OCI-M2 (cell line): Measurements from ENCODE around the gene RGS7.
"Not testable (repeated sequence)": the region's sequence is repeated elsewhere in the genome, so short reads cannot be mapped to it uniquely, and the experiment has no call there.

ENCODE experiments used
- DNase-seq: peaks from one replicate; lab custom pipeline; 2025; ENCODE audit not compliant: unreplicated experiment; lab: John Stamatoyannopoulos, UW

RGS7 gene

GRCh38 chr1:241332037-241332409 lies 25.0 kb downstream of the RGS7 start:
- no peak for DNase-seq

GRCh38 chr1:241331328-241332036 lies 25.5 kb downstream of the RGS7 start:
- no peak for DNase-seq

- no peak for DNase-seq
Observed at GRCh38 chr1:241330619-241331327, 26.2 kb downstream of the RGS7 start.

- DNase-seq = no peak
Observed at GRCh38 chr1:241325456-241325855, 31.5 kb downstream of the RGS7 start.

GRCh38 chr1:241323514-241324195 lies 33.4 kb downstream of the RGS7 start:
- DNase-seq = no peak

GRCh38 chr1:241317676-241318075 lies 39.3 kb downstream of the RGS7 start:
- DNase-seq = no peak

- DNase-seq = no peak
Observed at GRCh38 chr1:241316372-241316771, 40.6 kb downstream of the RGS7 start.

GRCh38 chr1:241311056-241311746 lies 45.8 kb downstream of the RGS7 start:
- no peak for DNase-seq

GRCh38 chr1:241310451-241310850 lies 46.6 kb downstream of the RGS7 start:
- DNase-seq = no peak

- DNase-seq = no peak
Observed at GRCh38 chr1:241309651-241310050, 47.4 kb downstream of the RGS7 start.

GRCh38 chr1:241308471-241308870 lies 48.5 kb downstream of the RGS7 start:
- DNase-seq = no peak

GRCh38 chr1:241308011-241308410 lies 49.0 kb downstream of the RGS7 start:
- DNase-seq = no peak

GRCh38 chr1:241306125-241306790 lies 50.7 kb downstream of the RGS7 start:
- no peak for DNase-seq

- not testable (repeated sequence) for DNase-seq
Observed at GRCh38 chr1:241302024-241302423, 55.0 kb downstream of the RGS7 start.

GRCh38 chr1:241299347-241299746 lies 57.7 kb downstream of the RGS7 start:
- DNase-seq = no peak

- DNase-seq = no peak
Observed at GRCh38 chr1:241292973-241293372, 64.0 kb downstream of the RGS7 start.

- DNase-seq = not testable (repeated sequence)
Observed at GRCh38 chr1:241291548-241291947, 65.5 kb downstream of the RGS7 start.

GRCh38 chr1:241286486-241286885 lies 70.5 kb downstream of the RGS7 start:
- DNase-seq = no peak

- no peak for DNase-seq
Observed at GRCh38 chr1:241276391-241276790, 80.6 kb downstream of the RGS7 start.

- no peak for DNase-seq
Observed at GRCh38 chr1:241275981-241276380, 81.0 kb downstream of the RGS7 start.

- DNase-seq = no peak
Observed at GRCh38 chr1:241275226-241275625, 81.8 kb downstream of the RGS7 start.
